Activated naive CD8-positive, alpha-beta T cell treated with anti-CD3 and anti-CD28 coated beads, Interleukin-2, amount 50 U/mL, for 16 hours (primary cell): ENCODE results near the gene EME2.

ENCODE experiments used
- DNase-seq: peaks from one replicate; pipeline ENCODE4 v3.0.0-alpha.2; 2020; ENCODE audit warnings: low read depth, low spot score

Gene EME2

DNA sequence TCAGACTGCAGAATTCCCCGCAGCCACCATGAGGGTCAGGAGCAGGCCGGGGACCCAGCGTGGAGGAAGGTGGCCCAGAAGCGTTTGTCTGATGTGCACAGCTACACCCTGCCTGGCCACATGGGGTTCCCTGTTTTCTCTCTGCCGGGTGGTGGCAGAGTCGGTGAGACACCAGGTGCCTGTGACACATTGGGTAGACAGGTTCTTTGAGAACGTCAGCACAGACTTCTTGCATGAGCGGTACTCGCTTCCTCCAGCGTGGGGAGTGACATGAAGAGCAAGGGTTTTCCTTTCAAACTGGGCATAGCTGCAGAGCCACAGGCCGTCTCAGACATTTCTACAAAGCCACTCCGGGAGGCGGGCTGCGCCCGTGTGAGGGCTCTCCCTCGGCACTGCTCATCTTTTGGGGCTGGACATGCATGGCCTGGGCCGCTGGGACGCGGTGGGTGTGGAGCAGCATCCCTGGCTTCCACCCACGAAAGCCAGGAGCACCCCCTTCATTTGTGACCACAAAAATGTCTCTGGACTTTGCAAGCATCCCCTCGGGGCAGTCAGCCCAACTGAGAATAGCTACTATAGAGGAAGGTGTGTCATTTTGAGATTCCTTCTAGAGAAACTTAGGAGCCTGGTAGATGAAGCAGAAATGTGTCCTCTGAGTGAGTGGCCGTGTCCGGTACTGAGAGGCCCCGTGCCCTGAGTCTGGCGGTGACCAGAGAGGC, 27.3 kb upstream of the EME2 start:
- no peak for DNase-seq

DNA sequence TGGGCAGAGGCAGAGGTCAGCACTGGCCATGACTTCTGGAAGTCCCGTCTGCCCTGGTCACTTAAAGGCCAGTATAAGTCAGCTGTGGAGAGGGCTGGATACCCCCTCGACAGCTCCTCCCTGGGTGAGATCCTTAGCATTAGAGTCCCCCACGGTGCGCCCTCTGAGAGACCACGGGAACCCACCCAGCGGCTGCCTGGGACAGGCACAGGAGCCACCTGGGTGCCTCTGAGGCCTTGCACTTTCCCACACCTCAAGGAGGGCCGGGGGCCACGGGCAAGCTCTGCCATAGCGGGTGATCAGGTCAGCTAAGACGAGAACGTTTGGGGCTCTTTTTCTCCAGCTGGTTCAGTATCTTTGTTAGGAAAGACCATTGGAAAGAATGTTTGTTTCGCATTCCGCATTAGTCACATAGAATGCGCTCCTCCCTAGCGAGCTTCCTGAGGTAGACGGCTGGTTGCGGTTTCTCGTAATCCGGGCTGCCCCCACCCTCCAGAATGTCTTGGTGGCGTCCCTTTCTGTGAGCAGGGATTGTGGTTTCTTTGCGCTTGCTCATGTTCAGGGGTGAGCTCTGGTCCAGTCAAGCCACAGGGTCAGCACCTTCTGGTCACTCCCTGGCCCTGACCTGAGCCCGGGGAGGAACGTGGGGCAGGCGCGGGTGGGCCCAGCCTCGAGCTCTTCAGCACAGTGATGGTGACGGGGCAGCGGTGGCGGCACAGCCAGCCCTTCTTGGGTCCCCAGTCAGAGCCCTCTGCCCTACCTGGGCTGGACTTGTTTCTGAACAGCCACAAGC, 26.5 kb upstream of the EME2 start:
- no peak for DNase-seq

GRCh38 chr16:1746693-1747195, 25.9 kb upstream of the EME2 start:
- DNase-seq = no peak

- DNase-seq = no peak
Observed at GRCh38 chr16:1747934-1748333, 24.7 kb upstream of the EME2 start.

DNA sequence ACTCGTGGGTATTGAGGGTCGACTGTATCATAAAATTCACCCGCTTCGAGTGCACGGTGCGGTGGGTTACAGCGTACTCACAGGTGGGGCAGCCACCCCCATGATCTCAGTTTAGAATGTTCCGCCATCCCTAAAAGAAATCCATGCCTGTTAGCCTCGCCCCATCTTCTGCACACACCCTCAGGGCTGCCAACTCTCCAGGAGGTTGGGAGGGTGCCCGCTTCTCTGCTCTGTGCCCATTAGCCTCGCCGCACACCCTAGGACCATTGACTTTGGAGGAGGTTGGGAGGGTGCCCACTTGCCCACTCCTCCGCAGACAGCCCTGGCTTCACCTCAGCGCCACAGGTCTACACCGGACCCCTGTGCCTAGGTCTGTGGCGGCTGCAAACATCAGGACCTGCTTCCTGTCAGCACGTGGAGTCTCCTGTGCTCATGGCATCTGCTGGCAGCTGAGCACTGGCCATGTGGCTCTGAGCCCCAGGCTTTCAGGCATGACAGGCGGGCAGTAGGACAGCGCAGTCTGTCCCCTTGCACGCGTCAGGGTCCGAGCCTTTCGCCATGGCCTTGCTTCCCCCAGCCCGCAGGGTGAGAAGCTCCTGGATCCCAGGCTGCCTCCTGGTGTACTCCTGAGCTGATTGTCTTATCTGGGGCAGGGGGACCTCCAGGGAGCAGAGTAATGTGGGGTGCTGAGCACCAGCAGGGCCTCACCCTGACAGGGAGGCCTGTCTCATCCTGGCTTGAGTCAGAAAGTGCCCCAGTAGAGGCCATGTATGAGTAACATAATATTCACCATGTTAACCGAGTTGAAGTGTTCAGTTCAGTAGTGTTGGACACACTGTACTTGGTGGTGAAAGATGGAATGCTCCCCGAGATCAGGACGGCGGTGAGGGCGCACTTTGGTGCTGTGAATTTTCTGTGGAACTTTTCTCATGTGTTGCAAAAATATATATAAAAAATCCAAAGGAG, 23.2 kb upstream of the EME2 start:
- no peak for DNase-seq

GRCh38 chr16:1751946-1752345, 20.7 kb upstream of the EME2 start:
- no peak for DNase-seq

DNA sequence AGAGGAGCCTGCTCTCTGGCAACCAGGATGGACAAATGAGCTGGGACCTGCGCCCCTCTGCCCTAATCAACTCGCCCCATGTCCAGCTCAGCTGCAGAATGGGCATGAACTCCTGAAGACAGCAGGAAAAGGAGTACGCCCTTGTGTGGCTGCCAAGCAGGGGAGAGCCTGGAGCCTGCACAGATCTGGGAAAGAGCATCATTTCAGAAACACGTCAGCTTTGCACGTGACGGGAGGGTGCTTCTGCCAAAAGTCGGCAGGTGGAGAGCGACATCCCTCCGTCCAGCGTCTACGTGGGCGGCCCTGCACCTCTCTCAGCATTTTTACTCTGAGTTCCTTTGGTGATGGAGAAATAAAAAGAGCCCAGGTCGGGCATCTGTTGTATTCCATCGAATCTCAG, 19.8 kb upstream of the EME2 start:
- no peak for DNase-seq

DNA sequence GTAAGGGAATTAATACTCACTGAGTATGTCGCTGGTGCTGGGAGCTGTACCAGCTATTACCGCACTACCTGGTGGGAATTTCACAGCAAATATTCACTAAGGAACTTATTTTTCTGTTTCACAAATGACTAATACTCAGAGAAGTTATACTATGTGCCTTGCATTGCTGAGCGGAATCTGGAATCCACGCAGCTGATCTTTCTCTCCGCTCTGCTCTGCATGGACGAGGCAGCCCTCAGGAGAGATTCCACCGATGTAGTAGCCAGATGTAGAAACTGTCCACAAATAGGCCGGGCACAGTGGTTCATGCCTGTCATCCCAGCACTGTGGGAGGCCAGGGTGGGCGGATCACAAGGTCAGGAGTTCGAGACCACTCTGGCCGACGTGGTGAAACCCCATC, 18.4 kb upstream of the EME2 start:
- DNase-seq = no peak

GRCh38 chr16:1757714-1758461, 14.7 kb upstream of the EME2 start:
- DNase-seq = no peak

GRCh38 chr16:1758923-1759322, 13.7 kb upstream of the EME2 start:
- no peak for DNase-seq

DNA sequence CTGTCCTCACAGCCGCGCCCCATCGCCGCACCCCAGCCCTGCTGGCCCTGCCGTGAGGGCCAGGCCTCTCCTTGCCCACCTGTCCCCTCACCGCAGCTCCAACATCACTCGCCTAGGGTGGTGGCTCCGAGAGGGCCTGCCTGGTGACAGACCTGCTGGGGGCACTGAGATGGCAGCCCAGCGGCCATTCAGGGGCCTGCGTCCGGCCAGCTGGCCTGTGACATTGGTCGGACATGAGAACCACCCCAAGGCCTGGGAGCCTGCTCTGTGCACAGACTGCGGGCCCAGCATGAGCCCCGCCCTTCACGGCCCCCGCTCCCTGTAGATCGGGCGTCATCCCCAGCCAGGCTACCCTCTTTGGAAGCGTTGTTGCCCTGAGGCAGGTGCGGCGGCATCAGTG, 13.1 kb upstream of the EME2 start:
- DNase-seq = no peak

DNA sequence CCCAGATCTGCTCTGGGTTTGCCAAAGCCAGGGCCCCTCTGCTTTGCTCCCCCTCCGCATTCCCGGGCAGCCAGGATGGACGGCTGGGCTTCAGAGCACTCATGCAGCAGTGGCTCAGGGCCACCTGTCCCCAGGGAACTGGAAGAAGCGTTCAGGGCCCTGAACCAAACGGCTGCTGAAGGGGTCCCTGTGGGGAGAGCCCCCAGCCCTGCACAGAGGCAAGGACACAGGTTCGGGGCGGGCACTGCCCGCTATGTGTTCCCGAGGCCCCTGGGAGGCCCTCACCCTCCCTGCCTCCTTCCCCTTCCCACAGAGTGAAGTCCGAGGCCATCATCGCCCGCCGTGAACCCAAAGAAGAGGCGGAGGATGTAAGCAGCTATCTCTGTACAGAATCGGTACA, 11.7 kb upstream of the EME2 start:
- no peak for DNase-seq

DNA sequence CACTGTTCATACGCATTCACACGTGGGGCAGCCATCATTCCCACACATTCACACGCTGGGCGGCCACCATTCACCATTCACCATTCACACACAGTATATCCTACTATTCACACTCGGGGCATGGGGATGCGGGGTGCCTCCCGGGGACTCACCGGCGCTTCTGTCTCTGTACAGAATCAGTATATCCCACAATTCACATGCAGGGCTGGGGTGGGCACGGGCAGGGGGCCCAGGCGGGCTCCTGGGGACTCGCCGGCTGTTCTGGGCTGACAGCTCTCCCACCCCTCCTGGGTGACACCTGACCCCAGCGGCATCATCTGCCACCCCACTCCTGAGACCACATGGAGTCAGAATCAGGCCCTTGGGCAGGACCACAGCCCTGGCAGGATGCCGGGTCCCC, 10.9 kb upstream of the EME2 start:
- no peak for DNase-seq

DNA sequence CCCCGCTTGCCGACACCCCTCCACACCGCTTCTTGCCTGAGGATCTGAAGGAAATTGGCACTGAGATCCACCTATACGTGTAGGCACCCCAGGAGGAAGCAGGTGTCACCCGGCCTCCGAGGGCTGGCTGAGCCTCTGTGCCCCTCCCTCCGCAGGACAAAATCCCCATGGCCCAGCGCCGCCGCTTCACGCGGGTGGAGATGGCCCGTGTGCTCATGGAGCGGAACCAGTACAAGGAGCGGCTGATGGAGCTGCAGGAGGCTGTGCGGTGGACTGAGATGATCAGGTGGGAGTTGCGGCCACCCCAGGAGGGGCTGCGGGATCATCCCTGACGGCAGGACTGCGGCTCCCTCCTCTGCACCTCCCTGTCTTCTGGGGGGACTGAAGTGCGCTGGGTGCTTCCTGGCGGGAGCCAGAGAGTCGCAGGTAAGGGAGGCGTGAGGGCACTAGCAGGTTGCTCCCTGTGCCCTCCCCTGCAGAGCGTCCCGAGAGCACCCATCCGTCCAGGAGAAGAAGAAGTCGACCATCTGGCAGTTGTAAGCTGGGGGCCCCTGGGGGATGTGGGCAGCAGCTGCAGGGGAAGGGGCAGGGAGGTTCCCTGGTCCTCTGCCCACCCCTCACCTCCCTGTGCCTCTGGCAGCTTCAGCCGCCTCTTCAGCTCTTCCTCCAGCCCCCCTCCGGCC, 10.3 kb upstream of the EME2 start:
- no peak for DNase-seq

DNA sequence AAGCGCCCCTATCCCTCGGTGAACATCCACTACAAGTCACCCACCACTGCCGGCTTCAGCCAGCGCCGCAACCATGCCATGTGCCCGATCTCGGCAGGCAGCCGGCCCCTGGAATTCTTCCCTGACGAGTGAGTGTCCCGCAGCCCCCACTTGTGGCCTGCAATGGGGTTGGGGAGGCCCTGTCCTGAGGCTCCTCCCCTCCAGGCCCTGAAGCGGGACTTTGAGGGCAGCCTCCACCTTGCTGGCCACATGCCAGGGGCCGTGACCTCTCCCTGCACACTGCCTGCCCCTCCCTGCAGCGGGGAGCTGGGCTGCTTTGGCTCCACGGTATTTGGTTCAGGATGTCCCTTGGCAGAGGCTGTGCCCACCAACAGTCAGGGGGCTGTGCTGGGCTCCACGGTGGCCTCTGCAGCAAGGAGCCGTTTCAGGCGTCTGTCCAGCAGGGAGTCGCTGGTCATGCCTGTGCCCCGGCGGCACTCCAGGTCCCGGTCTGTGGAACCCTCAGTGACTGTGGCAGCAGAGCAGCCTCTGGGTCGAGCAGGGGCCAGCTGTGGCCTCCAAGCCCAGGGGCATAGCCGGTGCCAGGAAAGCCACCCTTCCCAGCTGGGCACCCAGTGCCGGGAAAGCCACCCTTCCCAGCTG, 9.6 kb upstream of the EME2 start:
- no peak for DNase-seq

DNA sequence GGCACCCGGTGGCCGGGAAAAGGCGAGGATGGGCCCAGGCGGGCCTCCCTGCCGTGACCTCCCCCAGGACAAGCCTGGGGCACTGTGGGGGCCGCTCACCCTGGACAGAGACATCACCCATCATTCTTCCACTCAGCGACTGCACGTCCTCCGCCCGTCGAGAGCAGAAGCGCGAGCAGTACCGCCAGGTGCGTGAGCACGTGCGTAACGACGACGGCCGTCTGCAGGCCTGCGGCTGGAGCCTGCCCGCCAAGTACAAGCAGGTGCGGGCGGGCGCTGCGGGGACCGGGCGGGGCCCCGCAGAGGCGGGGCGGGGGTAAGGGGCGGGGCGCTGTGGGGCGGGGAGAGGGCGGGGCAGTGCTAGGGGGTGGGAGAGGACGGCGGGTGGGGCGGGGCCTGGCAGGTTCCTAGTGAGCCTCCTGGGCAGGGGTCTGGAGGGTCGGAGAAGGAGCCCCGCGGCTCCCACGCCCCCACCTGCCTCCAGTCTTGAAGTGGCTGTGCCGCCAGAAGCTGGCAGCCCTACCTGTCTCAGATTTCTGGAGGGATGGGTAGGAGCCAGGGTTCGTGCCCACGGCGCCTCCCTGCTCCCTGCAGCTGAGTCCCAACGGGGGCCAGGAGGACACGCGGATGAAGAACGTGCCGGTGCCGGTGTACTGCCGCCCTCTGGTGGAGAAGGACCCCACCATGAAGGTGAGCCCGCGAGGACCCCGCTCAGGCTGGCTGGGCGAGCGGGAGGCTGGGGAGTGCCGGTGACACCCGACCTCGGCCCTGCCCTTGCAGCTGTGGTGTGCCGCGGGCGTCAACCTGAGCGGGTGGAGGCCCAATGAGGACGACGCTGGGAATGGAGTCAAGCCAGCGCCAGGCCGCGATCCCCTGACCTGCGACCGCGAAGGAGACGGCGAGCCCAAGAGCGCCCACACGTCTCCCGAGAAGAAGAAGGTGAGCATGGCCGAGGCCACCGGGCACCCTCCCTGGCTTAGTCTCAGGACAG, 8.8 kb upstream of the EME2 start:
- no peak for DNase-seq

DNA sequence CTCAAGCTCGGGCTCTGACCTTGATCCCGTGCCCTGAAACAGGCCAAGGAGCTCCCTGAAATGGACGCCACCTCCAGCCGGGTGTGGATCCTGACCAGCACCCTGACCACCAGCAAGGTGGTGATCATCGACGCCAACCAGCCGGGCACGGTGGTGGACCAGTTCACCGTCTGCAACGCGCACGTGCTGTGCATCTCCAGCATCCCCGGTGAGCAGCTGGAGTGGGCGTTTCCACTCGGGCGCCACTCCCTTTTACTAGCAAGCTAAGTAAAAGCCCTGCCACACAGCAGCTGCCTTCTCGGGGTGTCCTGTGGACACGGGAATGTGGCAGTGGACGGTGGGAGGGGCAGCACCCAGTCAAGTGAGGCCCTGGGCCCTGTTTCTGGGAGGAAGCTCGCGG, 7.6 kb upstream of the EME2 start:
- DNase-seq = no peak

- DNase-seq = no peak
Observed at GRCh38 chr16:1765826-1766225, 6.8 kb upstream of the EME2 start.

DNA sequence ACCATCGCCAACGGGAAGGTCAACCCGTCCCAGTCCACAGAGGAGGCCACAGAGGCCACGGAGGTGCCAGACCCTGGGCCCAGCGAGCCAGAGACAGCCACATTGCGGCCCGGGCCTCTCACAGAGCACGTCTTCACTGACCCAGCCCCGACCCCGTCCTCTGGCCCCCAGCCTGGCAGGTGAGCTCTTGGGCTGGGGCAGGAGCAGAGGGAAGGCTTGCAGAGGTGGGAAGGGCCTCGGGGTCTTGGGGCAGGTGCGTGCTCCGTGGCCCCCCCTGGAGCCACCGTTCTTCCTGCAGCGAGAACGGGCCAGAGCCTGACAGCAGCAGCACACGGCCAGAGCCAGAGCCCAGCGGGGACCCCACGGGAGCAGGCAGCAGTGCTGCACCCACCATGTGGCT, 6.4 kb upstream of the EME2 start:
- DNase-seq = no peak
